ENCODE data around the gene TSR3. TPM values are rescaled to one million over a fixed set of nuclear protein-coding genes. Genes with fewer than 3 reads are reported as not detected.

Gene TSR3
- total and polyA plus RNA-seq, 12 donors = 41.5 to 83.4 (median 56.0) TPM

DNA sequence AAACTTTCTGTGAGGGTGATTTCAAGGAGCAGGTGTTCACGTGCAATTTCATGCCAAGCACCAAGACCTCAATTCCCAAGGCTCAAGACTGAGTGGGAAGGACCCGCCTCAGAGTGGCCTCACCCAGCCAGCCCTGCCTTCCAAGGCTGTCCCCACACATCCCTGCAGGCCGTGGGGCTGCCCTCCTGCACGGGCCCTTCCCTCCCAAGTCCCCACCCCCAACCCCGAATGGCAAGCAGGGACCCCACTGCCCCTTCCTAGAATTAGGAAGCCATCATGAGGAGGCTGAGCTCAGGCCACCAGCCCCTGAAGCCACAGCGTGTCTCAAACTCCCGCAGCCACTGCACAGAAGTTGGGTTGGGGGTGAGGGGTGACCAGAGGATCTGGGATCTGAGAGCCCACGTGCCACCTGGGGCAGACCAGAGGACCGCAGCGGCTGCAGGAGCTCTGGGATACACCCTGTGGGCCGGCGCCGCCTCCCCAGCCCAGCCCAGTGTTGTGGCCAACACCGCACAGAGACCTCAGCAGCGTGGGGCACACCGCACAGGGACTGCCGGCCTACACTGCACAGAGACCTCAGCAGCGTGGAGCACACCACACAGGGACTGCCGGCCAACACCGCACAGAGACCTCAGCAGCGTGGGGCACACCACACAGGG, 20.7 kb upstream of the TSR3 start:
- no peak overlapping the region for H3K4me3 ChIP-seq
- 95% methylated on average over 15 to 17 of the region's 21 CpGs for WGBS, 2 donors
- peaks cover 0 to 3% (median 0%) of the 10 kb centered on the region in 9 donors for H3K4me1 ChIP-seq
- no peaks in the 10 kb centered on the region for H3K27me3 ChIP-seq
- H3K9me3 ChIP-seq = no peaks in the 10 kb centered on the region
- no peak overlapping the region for H3K27ac ChIP-seq
- intact Hi-C loops (cut with DNase I) = no loop called here
- DNase-seq (no peak), ATAC-seq (no peak)
- peaks cover 0 to 54% (median 3%) of the 10 kb centered on the region in 9 donors for H3K36me3 ChIP-seq
- TF ChIP-seq, protein P1, sequence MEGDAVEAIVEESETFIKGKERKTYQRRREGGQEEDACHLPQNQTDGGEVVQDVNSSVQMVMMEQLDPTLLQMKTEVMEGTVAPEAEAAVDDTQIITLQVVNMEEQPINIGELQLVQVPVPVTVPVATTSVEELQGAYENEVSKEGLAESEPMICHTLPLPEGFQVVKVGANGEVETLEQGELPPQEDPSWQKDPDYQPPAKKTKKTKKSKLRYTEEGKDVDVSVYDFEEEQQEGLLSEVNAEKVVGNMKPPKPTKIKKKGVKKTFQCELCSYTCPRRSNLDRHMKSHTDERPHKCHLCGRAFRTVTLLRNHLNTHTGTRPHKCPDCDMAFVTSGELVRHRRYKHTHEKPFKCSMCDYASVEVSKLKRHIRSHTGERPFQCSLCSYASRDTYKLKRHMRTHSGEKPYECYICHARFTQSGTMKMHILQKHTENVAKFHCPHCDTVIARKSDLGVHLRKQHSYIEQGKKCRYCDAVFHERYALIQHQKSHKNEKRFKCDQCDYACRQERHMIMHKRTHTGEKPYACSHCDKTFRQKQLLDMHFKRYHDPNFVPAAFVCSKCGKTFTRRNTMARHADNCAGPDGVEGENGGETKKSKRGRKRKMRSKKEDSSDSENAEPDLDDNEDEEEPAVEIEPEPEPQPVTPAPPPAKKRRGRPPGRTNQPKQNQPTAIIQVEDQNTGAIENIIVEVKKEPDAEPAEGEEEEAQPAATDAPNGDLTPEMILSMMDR (IDR thresholded peaks at IDR 0.05) = no peak

DNA sequence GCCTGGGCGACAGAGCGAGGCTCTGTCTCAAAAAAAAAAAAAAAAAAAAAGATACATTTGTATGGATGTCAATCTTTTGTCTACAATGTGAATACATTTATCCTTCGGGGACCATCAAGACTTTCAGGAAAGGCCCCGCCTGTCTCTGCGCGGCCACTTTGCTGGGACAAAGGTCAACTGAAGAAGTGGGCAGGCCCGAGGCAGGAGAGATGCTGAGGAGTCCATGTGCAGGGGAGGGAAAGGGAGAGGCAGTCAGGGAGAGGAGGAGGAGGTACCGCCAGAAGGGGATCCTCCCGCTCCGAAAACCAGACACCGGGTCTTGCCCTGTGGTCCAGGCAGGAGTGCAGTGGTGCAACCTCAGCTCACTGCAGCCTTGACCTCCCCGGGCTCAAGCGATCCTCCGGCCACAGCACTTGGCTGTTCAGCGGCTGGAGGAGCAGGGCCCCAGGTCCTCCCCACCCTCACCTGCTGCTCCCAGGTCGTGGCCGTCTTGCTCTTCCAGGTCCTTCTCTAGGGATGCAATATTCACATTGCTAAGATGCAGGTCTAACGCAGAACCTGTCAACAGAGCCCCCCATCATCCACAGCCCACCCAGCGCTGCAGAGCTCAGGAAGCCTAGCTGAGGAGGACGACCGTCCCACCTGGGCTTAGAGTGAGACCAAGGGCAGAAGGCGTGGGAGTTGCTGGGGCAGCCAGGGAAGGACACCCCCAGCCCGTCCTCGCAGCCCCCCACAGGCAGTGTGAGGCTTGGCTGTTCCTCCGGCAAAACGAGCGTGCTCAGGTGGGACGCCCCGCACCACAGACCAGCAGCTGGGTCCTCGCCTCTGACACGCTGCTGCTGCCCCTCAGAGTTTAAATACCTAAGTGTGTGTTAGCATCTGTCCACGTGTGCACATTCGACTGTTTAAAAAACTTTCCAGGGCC, 19.6 kb upstream of the TSR3 start:
- DNase-seq (no peak), ATAC-seq (no peak)
- TF ChIP-seq, protein P1 (IDR thresholded peaks at IDR 0.05) = no peak
- intact Hi-C loops (cut with DNase I) = no loop called here
- Histone ChIP-seq H3K27me3 (no peaks in the 10 kb centered on the region), H3K4me3 (no peak overlapping the region), H3K9me3 (no peaks in the 10 kb centered on the region), H3K36me3 (peaks cover 0 to 61% (median 11%) of the 10 kb centered on the region in 9 donors), H3K27ac (no peak overlapping the region), H3K4me1 (no peaks in the 10 kb centered on the region)
- 88 to 94% methylated on average over 32 of the region's 33 CpGs for WGBS, 2 donors

DNA sequence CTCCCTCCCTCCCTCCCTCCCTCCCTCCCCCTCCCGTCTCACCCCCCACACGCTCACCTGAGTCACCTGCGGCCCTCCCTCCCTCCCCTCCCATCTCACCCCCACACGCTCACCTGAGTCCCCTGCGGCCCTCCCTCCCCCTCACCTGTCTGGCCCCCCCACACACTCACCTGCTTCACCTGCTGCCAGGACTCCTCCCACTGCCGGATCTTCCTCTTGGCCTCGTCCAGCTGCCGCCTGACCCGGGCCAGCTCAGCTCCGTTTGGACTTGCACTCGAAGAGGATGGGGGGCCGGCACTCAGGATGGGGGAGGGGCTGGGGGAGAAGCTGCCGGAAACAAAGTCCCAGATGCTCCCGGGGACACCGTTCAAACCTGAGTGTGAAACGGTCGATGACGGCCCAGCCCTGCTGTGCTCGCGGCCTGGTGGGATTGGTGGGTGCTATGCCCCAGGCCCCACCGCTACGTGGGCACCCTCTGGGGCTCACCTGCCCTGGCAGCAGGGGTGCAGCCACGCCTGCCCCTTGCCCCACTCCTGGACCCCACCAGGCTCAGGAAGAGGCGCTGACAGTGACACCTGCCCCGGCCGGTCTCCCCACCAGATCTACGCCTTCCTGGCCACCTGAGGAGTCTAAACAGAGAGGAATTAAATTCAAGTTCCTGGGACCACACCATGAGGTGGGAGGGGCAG, 16.0 kb upstream of the TSR3 start:
- Histone ChIP-seq H3K27me3 (no peaks in the 10 kb centered on the region), H3K9me3 (no peaks in the 10 kb centered on the region), H3K4me1 (no peaks in the 10 kb centered on the region), H3K4me3 (no peak overlapping the region), H3K36me3 (peaks cover 0 to 83% (median 26%) of the 10 kb centered on the region in 9 donors), H3K27ac (no peak overlapping the region)
- ATAC-seq = no peak
- TF ChIP-seq, protein P1 (IDR thresholded peaks at IDR 0.05) = no peak
- intact Hi-C loops (cut with DNase I) = no loop called here
- WGBS, 2 donors = 86 to 87% methylated on average over 23 to 26 of the region's 27 CpGs
- DNase-seq = no peak

DNA sequence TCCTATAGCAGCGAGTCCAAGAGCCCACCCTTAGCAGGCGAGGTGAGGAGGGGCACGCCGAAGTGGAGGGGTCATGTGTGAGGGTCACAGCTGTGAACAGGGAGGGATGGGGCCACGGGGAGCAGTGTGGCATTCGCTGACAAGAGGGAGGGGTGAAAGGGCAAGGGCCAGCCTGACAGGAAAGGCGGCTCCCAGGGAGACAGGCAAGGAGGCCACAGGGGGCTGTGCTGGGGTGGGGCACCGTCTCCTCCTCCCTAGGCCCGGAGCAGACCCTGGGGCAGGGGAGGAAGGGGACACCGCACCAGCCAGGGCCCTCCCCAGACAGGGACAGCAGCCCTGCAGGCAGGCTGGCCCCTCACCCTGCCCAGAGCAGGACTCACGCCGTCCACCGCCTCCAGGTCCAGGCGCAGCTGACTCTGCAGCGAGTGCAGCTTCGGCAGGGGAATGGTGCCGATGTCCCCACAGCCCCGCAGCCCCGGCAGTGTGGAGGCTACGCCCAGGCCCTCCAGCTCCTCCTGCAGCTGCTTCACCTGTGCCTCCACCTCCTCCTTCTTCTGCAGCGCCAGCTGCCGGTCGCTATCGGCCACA, 15.1 kb upstream of the TSR3 start:
- H3K36me3 ChIP-seq = peaks cover 0 to 91% (median 34%) of the 10 kb centered on the region in 9 donors
- ATAC-seq = no peak
- H3K27me3 ChIP-seq = no peaks in the 10 kb centered on the region
- WGBS, 2 donors = 88 to 90% methylated on average over 24 of the region's 24 CpGs
- no peak overlapping the region for H3K27ac ChIP-seq
- intact Hi-C loops (cut with DNase I) = no loop called here
- no peaks in the 10 kb centered on the region for H3K9me3 ChIP-seq
- TF ChIP-seq, protein P1 (IDR thresholded peaks at IDR 0.05) = no peak
- peak in 1 of 2 donors; percentile 14 for DNase-seq
- H3K4me1 ChIP-seq = no peaks in the 10 kb centered on the region
- no peak overlapping the region for H3K4me3 ChIP-seq

Data from heart right ventricle (tissue), 16 donors.